Calu3 (cell line): ENCODE measurements around the gene TLK2. TPM values are rescaled to one million over a fixed set of nuclear protein-coding genes. Genes with fewer than 3 reads are reported as not detected.

Source experiments
- BruUV-seq: library from RNA; stranded (reverse); fragments of 400-500 nt; replicated peaks from 2 replicates; lab custom pipeline; 2021; lab: Mats Ljungman, UMichigan
- CTCF ChIA-PET: fragments of 300-600 bp; sonication (Branson Sonifier 250); formaldehyde crosslinking; loops from one replicate; lab custom pipeline; 2022; ENCODE audit warnings: antibody characterized with exemption; lab: Charles Lee
- DNase-seq: peaks from one replicate; pipeline ENCODE4 v3.0.0; 2022
- H3K27ac Mint-ChIP-seq: one replicate; pipeline ENCODE4 v1.8.0; 2022; ENCODE audit warnings: mixed read lengths; ENCODE audit not compliant: unreplicated experiment
- H3K27me3 Mint-ChIP-seq: one replicate; pipeline ENCODE4 v1.8.0; 2022; ENCODE audit warnings: mixed read lengths; ENCODE audit not compliant: unreplicated experiment
- H3K36me3 Mint-ChIP-seq: one replicate; pipeline ENCODE4 v1.8.0; 2022; ENCODE audit warnings: mild to moderate bottlenecking, moderate library complexity, mixed read lengths; ENCODE audit not compliant: insufficient read depth, unreplicated experiment
- H3K4me1 Mint-ChIP-seq: one replicate; pipeline ENCODE4 v1.8.0; 2022; ENCODE audit warnings: mild to moderate bottlenecking, low read depth, mixed read lengths; ENCODE audit not compliant: unreplicated experiment
- H3K4me3 Mint-ChIP-seq: one replicate; pipeline ENCODE4 v1.8.0; 2022; ENCODE audit warnings: mild to moderate bottlenecking, low read depth, moderate library complexity, mixed read lengths; ENCODE audit not compliant: unreplicated experiment
- H3K9me3 Mint-ChIP-seq: one replicate; pipeline ENCODE4 v1.8.0; 2022; ENCODE audit warnings: low read depth, mixed read lengths; ENCODE audit not compliant: unreplicated experiment
- intact Hi-C: fragments of 100-400 bp; cut with micrococcal nuclease; formaldehyde crosslinking; loops from one replicate; pipeline ENCODE4 v1.10.0; 2022; ENCODE audit not compliant: unreplicated experiment
- total RNA-seq: library from RNA; stranded (reverse); gene quantifications from 2 replicates; pipeline ENCODE4 v1.2.3, GENCODE V29; 2022
- TF ChIP-seq, protein P1 (sequence below): fragments of 200-600 bp; IDR thresholded peaks from one replicate; pipeline ENCODE4 v1.8.0; 2022; ENCODE audit warnings: antibody characterized with exemption; ENCODE audit not compliant: unreplicated experiment

TLK2 gene
- total RNA-seq, 1 experiment from 2014 or later: 26.3 TPM

DNA sequence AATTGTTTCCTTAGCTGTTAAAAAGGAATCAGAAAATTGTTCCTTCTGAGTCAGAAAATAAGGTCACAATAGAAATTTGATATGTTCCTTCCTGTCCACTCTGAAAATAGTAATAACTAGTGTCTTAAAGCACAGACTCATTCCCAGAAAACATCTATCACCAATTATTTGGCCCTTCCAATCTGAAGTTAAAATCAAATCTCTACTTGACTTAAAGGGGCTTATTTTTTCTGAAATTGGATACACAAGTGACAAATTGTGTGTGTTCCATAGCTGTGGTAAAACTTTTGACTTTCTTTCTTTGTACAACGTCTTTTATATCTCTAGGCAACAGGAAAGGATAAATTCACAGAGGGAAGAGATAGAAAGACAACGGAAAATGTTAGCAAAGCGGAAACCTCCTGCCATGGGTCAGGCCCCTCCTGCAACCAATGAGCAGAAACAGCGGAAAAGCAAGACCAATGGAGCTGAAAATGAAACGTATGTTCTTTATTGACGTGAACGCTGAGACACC, 94.3 kb downstream of the TLK2 start:
- Mint-ChIP-seq H3K36me3 (peaks cover 5% of the 10 kb centered on the region), H3K27ac (no peak overlapping the region), H3K27me3 (no peaks in the 10 kb centered on the region), H3K9me3 (no peaks in the 10 kb centered on the region), H3K4me3 (no peak overlapping the region), H3K4me1 (no peaks in the 10 kb centered on the region)
- no TSS peak for BruUV-seq
- DNase-seq: no peak
- CTCF ChIA-PET: no interaction called here
- intact Hi-C loops: no loop called here
- TF ChIP-seq, protein P1, sequence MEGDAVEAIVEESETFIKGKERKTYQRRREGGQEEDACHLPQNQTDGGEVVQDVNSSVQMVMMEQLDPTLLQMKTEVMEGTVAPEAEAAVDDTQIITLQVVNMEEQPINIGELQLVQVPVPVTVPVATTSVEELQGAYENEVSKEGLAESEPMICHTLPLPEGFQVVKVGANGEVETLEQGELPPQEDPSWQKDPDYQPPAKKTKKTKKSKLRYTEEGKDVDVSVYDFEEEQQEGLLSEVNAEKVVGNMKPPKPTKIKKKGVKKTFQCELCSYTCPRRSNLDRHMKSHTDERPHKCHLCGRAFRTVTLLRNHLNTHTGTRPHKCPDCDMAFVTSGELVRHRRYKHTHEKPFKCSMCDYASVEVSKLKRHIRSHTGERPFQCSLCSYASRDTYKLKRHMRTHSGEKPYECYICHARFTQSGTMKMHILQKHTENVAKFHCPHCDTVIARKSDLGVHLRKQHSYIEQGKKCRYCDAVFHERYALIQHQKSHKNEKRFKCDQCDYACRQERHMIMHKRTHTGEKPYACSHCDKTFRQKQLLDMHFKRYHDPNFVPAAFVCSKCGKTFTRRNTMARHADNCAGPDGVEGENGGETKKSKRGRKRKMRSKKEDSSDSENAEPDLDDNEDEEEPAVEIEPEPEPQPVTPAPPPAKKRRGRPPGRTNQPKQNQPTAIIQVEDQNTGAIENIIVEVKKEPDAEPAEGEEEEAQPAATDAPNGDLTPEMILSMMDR: no peak

DNA sequence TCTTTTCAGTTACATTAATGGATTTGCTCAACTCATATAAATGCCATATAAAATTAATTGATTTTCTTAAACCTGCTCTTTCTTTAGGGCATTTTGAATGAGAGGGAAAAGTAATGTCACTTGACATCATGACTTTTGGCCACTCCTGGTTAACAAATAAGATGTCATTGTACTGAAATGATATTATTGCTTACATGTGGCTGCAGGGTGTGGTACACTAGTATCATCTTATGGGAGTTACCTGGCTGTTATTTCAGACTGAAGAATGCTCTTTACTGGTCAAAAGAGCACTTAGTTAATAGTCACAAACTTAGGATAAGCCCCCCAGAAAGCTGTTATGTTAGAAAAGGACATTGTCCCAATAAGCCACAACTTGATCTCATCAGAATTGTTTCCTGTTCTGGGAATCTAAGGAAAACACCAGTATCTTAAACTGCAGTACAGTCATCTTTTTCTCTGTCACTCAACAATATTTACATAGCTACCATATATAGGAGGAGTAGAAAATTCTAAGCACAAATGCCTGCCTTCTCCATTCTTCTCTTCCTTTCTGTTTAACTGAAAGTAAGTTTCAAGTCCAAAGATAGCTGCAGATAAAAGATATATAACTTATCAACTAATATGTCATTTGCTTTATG, 95.0 kb downstream of the TLK2 start:
- Mint-ChIP-seq H3K4me1 (no peaks in the 10 kb centered on the region), H3K27ac (no peak overlapping the region), H3K9me3 (no peaks in the 10 kb centered on the region), H3K27me3 (no peaks in the 10 kb centered on the region), H3K4me3 (no peak overlapping the region), H3K36me3 (peaks cover 5% of the 10 kb centered on the region)
- TF ChIP-seq, protein P1: no peak
- no peak for DNase-seq
- intact Hi-C loops: no loop called here
- BruUV-seq: no TSS peak
- CTCF ChIA-PET: interaction anchor here (0.9 kb wide), 1 partner anchor 13 kb away, joined by 3 read pairs; no protein-coding TSS in a partner anchor

DNA sequence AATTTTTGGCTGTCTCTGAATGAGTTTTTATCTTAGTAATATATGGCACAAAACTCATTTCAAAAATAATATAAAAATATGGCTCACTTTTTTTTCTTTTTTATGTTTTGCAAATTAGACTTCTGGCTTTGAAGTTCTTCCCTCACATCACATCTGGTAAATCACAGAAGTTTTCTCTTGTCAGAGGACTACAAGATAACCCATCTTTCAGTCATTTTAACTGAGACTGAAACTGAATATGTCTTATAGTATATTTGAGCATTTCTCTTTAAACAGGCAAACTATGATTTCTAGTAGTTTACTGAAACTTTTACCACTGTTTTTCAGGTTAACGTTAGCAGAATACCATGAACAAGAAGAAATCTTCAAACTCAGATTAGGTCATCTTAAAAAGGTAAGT, 97.8 kb downstream of the TLK2 start:
- H3K4me1 Mint-ChIP-seq: no peaks in the 10 kb centered on the region
- H3K27me3 Mint-ChIP-seq: no peaks in the 10 kb centered on the region
- H3K4me3 Mint-ChIP-seq: no peak overlapping the region
- DNase-seq: no peak
- intact Hi-C loops: no loop called here
- peaks cover 5% of the 10 kb centered on the region for H3K36me3 Mint-ChIP-seq
- no TSS peak for BruUV-seq
- TF ChIP-seq, protein P1: no peak
- no peak overlapping the region for H3K27ac Mint-ChIP-seq
- CTCF ChIA-PET: interaction anchor here (0.7 kb wide), 1 partner anchor 467 kb away, joined by 3 read pairs; no protein-coding TSS in a partner anchor
- H3K9me3 Mint-ChIP-seq: no peaks in the 10 kb centered on the region

DNA sequence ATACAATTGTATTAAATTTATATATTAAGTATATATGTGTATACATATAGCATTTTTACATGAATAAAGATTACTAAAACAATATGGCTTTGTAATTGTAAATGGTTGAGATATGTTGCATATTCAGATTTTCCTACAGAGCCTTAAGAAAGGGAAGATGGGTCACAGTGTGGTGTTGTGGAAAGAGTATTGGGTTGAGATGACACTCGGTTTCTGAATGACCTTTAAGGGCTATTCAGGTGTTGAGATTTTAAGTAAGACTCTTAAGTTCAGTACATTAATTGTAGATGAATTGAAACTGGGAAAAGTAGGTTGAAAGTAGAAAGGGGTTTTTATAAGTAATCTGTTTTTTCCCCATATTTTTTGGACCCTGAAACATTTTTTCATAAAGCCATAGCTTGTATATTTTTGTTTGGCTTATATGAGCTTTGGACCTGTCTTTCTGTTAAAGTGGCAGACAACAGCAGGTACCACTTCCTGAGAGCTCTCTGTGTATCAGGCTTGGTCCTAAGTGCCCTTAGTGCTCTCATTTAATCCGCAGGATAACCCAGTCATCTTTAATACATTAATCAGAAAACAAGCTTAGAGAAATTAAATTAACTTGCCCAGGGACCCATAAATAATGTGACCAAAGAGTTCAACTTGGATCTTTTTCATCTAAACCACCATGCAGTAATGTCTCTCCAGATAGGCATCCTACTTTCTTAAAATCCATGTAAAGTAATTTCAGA, 100.3 kb downstream of the TLK2 start:
- Mint-ChIP-seq H3K4me1 (no peaks in the 10 kb centered on the region), H3K4me3 (no peak overlapping the region), H3K27ac (no peak overlapping the region), H3K9me3 (no peaks in the 10 kb centered on the region), H3K36me3 (peaks cover 14% of the 10 kb centered on the region), H3K27me3 (no peaks in the 10 kb centered on the region)
- no peak for DNase-seq
- CTCF ChIA-PET: no interaction called here
- intact Hi-C loops: no loop called here
- TF ChIP-seq, protein P1: no peak
- BruUV-seq: no TSS peak
